Subcutaneous abdominal adipose tissue (tissue), 5 donors: ENCODE measurements around the gene LETM1.

Source experiments
- H3K27ac ChIP-seq: one replicate; pipeline ENCODE4 v1.7.0; 2013; ENCODE audit warnings: low read depth, mild to moderate bottlenecking, inconsistent platforms, low read length, moderate library complexity
- H3K27me3 ChIP-seq, 5 donors: one replicate each; pipeline ENCODE4 v1.7.0; 2013; ENCODE audit warnings: low read length in 5 of 5, inconsistent platforms in 1 of 5; ENCODE audit not compliant: control insufficient read depth in 5 of 5, insufficient read depth in 4 of 5
- H3K36me3 ChIP-seq, 5 donors: one replicate each; pipeline ENCODE4 v1.7.0; 2013; ENCODE audit warnings: low read length in 5 of 5; ENCODE audit not compliant: control insufficient read depth in 5 of 5, insufficient read depth in 5 of 5
- H3K4me1 ChIP-seq, 5 donors: one replicate each; pipeline ENCODE4 v1.7.0; 2013; ENCODE audit warnings: low read length in 5 of 5, mild to moderate bottlenecking in 3 of 5, moderate library complexity in 1 of 5; ENCODE audit not compliant: control insufficient read depth in 5 of 5, insufficient read depth in 5 of 5
- H3K4me3 ChIP-seq, 5 donors: one replicate each; pipeline ENCODE4 v1.7.0; 2013; ENCODE audit warnings: low read length in 5 of 5, low read depth in 1 of 5
- H3K9ac ChIP-seq, 5 donors: one replicate each; pipeline ENCODE4 v1.7.0; 2013; ENCODE audit warnings: low read length in 5 of 5, mild to moderate bottlenecking in 4 of 5, moderate library complexity in 3 of 5
- H3K9me3 ChIP-seq, 5 donors: one replicate each; pipeline ENCODE4 v1.7.0; 2013; ENCODE audit warnings: low read length in 5 of 5; ENCODE audit not compliant: control insufficient read depth in 5 of 5
- donor health status: healthy.
- donor health status: healthy.
- donor health status: healthy.
- donor health status: healthy.
- donor health status: healthy.

The LETM1 gene

GRCh38 chr4:1813231-1813630, 42.7 kb downstream of the LETM1 start:
- Histone ChIP-seq H3K9ac (peak overlapping the region in 1 of 5 donors; percentile 39), H3K4me1 (peaks cover 0 to 25% (median 1%) of the 10 kb centered on the region in 5 donors), H3K27ac (no peak overlapping the region), H3K36me3 (peaks cover 0 to 64% (median 52%) of the 10 kb centered on the region in 5 donors), H3K9me3 (no peaks in the 10 kb centered on the region), H3K4me3 (no peak overlapping the region), H3K27me3 (no peaks in the 10 kb centered on the region)

GRCh38 chr4:1812720-1813119, 43.2 kb downstream of the LETM1 start:
- peaks cover 0 to 59% (median 47%) of the 10 kb centered on the region in 5 donors for H3K36me3 ChIP-seq

GRCh38 chr4:1810765-1811164, 45.2 kb downstream of the LETM1 start:
- H3K27ac ChIP-seq = no peak overlapping the region
- H3K9me3 ChIP-seq = no peaks in the 10 kb centered on the region
- peaks cover 0 to 25% (median 1%) of the 10 kb centered on the region in 5 donors for H3K4me1 ChIP-seq
- H3K4me3 ChIP-seq = no peak overlapping the region
- H3K36me3 ChIP-seq = peaks cover 0 to 41% (median 34%) of the 10 kb centered on the region in 5 donors
- H3K9ac ChIP-seq = no peak overlapping the region
- peaks cover 0 to 6% (median 4%) of the 10 kb centered on the region in 5 donors for H3K27me3 ChIP-seq

More at GRCh38 chr4:1812720-1813119, 43.2 kb downstream of the LETM1 start:
- no peaks in the 10 kb centered on the region for H3K27me3 ChIP-seq
- H3K9ac ChIP-seq = no peak overlapping the region
- H3K9me3 ChIP-seq = no peaks in the 10 kb centered on the region
- H3K4me3 ChIP-seq = no peak overlapping the region
- H3K27ac ChIP-seq = no peak overlapping the region
- H3K4me1 ChIP-seq = peaks cover 0 to 25% (median 1%) of the 10 kb centered on the region in 5 donors

GRCh38 chr4:1809754-1810502, 46.0 kb downstream of the LETM1 start:
- H3K9ac ChIP-seq = no peak overlapping the region
- H3K4me1 ChIP-seq = peaks cover 0 to 25% (median 1%) of the 10 kb centered on the region in 5 donors
- no peaks in the 10 kb centered on the region for H3K9me3 ChIP-seq
- no peak overlapping the region for H3K27ac ChIP-seq
- no peak overlapping the region for H3K4me3 ChIP-seq
- peaks cover 0 to 6% (median 4%) of the 10 kb centered on the region in 5 donors for H3K27me3 ChIP-seq
- H3K36me3 ChIP-seq = peaks cover 0 to 33% (median 25%) of the 10 kb centered on the region in 5 donors

- no peaks in the 10 kb centered on the region for H3K9me3 ChIP-seq
- H3K4me1 ChIP-seq = peaks cover 0 to 25% (median 1%) of the 10 kb centered on the region in 5 donors
- H3K36me3 ChIP-seq = peaks cover 0 to 24% (median 17%) of the 10 kb centered on the region in 5 donors
- no peak overlapping the region for H3K4me3 ChIP-seq
- H3K9ac ChIP-seq = no peak overlapping the region
- H3K27ac ChIP-seq = no peak overlapping the region
- peaks cover 0 to 6% (median 4%) of the 10 kb centered on the region in 5 donors for H3K27me3 ChIP-seq
Measured at GRCh38 chr4:1808851-1809753, 46.9 kb downstream of the LETM1 start.

GRCh38 chr4:1808396-1808795, 47.6 kb downstream of the LETM1 start:
- H3K27ac ChIP-seq = no peak overlapping the region
- H3K27me3 ChIP-seq = peaks cover 0 to 6% (median 4%) of the 10 kb centered on the region in 5 donors
- H3K4me1 ChIP-seq = peaks cover 0 to 22% (median 1%) of the 10 kb centered on the region in 5 donors
- no peak overlapping the region for H3K9ac ChIP-seq
- H3K4me3 ChIP-seq = no peak overlapping the region
- peaks cover 0 to 17% (median 11%) of the 10 kb centered on the region in 5 donors for H3K36me3 ChIP-seq
- H3K9me3 ChIP-seq = no peaks in the 10 kb centered on the region

DNA sequence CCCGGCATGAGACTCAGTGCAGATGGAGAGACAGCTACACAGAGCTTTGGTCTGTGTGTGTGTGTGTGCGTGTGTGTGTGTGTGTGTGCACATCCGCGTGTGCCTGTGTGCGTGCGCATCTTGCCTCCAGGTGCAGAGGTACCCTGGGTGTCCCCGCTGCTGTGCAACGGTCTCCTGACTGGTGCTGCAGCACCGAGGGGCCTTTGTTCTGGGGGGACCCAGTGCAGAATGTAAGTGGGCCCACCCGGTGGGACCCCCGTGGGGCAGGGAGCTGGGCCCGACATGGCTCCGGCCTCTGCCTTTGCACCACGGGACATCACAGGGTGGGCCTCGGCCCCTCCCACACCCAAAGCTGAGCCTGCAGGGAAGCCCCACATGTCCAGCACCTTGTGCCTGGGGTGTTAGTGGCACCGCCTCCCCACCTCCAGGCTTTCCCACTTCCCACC, 48.6 kb downstream of the LETM1 start:
- H3K9me3 ChIP-seq = no peaks in the 10 kb centered on the region
- peaks cover 0 to 6% (median 4%) of the 10 kb centered on the region in 5 donors for H3K27me3 ChIP-seq
- H3K4me1 ChIP-seq = peaks cover 0 to 17% (median 4%) of the 10 kb centered on the region in 5 donors
- H3K4me3 ChIP-seq = no peak overlapping the region
- peaks cover 0 to 8% (median 3%) of the 10 kb centered on the region in 5 donors for H3K36me3 ChIP-seq
- H3K9ac ChIP-seq = no peak overlapping the region
- no peak overlapping the region for H3K27ac ChIP-seq

DNA sequence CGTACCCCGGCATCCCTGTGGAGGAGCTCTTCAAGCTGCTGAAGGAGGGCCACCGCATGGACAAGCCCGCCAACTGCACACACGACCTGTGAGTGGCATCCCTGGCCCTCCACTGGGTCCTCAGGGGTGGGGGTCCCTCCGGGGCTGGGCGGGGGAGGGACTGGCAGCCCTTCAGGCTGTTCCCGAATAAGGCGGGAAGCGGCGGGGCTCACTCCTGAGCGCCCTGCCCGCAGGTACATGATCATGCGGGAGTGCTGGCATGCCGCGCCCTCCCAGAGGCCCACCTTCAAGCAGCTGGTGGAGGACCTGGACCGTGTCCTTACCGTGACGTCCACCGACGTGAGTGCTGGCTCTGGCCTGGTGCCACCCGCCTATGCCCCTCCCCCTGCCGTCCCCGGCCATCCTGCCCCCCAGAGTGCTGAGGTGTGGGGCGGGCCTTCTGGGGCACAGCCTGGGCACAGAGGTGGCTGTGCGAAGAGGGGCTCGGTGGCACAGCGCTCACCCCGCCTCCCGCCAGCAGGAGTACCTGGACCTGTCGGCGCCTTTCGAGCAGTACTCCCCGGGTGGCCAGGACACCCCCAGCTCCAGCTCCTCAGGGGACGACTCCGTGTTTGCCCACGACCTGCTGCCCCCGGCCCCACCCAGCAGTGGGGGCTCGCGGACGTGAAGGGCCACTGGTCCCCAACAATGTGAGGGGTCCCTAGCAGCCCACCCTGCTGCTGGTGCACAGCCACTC, 49.2 kb downstream of the LETM1 start:
- H3K36me3 ChIP-seq = peaks cover 0 to 8% (median 2%) of the 10 kb centered on the region in 5 donors
- no peaks in the 10 kb centered on the region for H3K9me3 ChIP-seq
- peaks cover 0 to 22% (median 9%) of the 10 kb centered on the region in 5 donors for H3K4me1 ChIP-seq
- H3K9ac ChIP-seq = no peak overlapping the region
- H3K27ac ChIP-seq = no peak overlapping the region
- peaks cover 0 to 8% (median 5%) of the 10 kb centered on the region in 5 donors for H3K27me3 ChIP-seq
- H3K4me3 ChIP-seq = no peak overlapping the region

- no peaks in the 10 kb centered on the region for H3K9me3 ChIP-seq
- H3K9ac ChIP-seq = no peak overlapping the region
- H3K27ac ChIP-seq = no peak overlapping the region
- H3K4me3 ChIP-seq = no peak overlapping the region
- H3K36me3 ChIP-seq = peaks cover 0 to 7% (median 2%) of the 10 kb centered on the region in 5 donors
- H3K27me3 ChIP-seq = peaks cover 0 to 8% (median 5%) of the 10 kb centered on the region in 5 donors
- peaks cover 0 to 19% (median 9%) of the 10 kb centered on the region in 5 donors for H3K4me1 ChIP-seq
Measured at GRCh38 chr4:1806223-1806564, 49.8 kb downstream of the LETM1 start.
